Esophagus squamous epithelium (tissue), 4 donors: ENCODE data around the gene GPRC5B.

Experiments
- CTCF ChIP-seq, 6 experiments: fragments of 450-650 bp in 4 of 6; fragments of 200-600 bp in 2 of 6; sonication (generic) in 2 of 6; IDR thresholded peaks; one replicate each; pipeline ENCODE4 v1.5.1; 2016 to 2019; ENCODE audit warnings: antibody characterized with exemption in 6 of 6, mild to moderate bottlenecking in 4 of 6, moderate library complexity in 4 of 6
- POLR2A ChIP-seq, 4 donors: fragments of 450-650 bp; IDR thresholded peaks; one replicate each; pipeline ENCODE4 v1.6.1; 2017; ENCODE audit warnings: antibody characterized with exemption in 4 of 4, mild to moderate bottlenecking in 4 of 4, moderate library complexity in 3 of 4

- TF ChIP-seq CTCF (IDR thresholded peaks at IDR 0.05), result no peak
- TF ChIP-seq POLR2A (IDR thresholded peaks at IDR 0.05), result no peak
These were observed 24.3 kb upstream of the GPRC5B start for GRCh38 chr16:19908921-19909320.
